Astrocyte (in vitro differentiated cells and primary cell): Measurements from ENCODE around the gene CRYGN.

Source experiments
- EZH2 ChIP-seq: IDR thresholded peaks from 2 replicates; pipeline ENCODE4 v1.6.1; 2012; ENCODE audit warnings: mild to moderate bottlenecking, low read length, inconsistent platforms; ENCODE audit not compliant: insufficient read depth
- TF ChIP-seq, protein P1 (sequence below): IDR thresholded peaks from 2 replicates; pipeline ENCODE4 v1.5.1; 2011; ENCODE audit warnings: low read depth, mild to moderate bottlenecking, inconsistent platforms, low read length, moderate library complexity; ENCODE audit not compliant: insufficient read depth

DNA sequence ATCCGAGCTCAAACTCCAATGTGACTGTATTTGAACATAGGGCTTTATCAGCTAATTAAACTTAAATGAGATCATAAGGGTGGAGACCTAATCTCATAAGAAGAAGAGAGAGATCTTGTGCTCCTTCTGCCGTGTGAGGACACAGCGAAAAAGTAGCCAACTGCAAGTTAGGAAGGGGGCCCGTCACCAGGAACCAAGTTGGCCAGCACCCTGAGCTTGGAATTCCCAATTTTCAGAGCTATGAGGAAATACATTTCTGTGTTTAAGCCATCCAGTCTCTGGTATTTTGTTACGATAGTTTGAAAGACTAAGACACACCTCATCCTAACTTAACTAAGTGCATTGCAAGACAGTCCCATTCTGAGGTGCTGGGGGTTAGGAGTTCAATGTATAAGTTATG, 16.0 kb downstream of the CRYGN start:
- no peak for TF ChIP-seq EZH2
- TF ChIP-seq, protein P1, sequence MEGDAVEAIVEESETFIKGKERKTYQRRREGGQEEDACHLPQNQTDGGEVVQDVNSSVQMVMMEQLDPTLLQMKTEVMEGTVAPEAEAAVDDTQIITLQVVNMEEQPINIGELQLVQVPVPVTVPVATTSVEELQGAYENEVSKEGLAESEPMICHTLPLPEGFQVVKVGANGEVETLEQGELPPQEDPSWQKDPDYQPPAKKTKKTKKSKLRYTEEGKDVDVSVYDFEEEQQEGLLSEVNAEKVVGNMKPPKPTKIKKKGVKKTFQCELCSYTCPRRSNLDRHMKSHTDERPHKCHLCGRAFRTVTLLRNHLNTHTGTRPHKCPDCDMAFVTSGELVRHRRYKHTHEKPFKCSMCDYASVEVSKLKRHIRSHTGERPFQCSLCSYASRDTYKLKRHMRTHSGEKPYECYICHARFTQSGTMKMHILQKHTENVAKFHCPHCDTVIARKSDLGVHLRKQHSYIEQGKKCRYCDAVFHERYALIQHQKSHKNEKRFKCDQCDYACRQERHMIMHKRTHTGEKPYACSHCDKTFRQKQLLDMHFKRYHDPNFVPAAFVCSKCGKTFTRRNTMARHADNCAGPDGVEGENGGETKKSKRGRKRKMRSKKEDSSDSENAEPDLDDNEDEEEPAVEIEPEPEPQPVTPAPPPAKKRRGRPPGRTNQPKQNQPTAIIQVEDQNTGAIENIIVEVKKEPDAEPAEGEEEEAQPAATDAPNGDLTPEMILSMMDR = no peak
